Measurements from ENCODE around the gene TRIM24. TPM values are rescaled to one million over a fixed set of nuclear protein-coding genes. Genes with fewer than 3 reads are reported as not detected.

Gene TRIM24
- total RNA-seq, 1 donor from 2014 or later: 60.3 TPM

DNA sequence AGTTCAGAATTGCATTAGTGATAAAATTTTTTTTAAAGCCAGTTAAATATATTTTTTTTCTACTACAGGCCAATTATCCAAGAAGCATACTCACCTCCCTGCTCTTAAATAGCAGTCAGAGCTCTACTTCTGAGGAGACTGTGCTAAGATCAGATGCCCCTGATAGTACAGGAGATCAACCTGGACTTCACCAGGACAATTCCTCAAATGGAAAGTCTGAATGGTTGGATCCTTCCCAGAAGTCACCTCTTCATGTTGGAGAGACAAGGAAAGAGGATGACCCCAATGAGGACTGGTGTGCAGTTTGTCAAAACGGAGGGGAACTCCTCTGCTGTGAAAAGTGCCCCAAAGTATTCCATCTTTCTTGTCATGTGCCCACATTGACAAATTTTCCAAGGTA, 119.1 kb downstream of the TRIM24 start:
- H3K4me3 ChIP-seq (ENCODE audit: insufficient read depth, low read depth, low read length): no peak overlapping the region
- no peaks in the 10 kb centered on the region for H3K4me1 ChIP-seq (ENCODE audit: insufficient read depth, low read length)
- Mint-ChIP-seq H3K4me1 (ENCODE audit: low read depth, unreplicated experiment) (peaks cover 4% of the 10 kb centered on the region), H3K27ac (ENCODE audit: unreplicated experiment) (no peak overlapping the region), H3K4me3 (ENCODE audit: unreplicated experiment) (no peak overlapping the region), H3K27me3 (ENCODE audit: low read depth, unreplicated experiment) (no peaks in the 10 kb centered on the region), H3K9me3 (ENCODE audit: unreplicated experiment) (no peaks in the 10 kb centered on the region), H3K36me3 (ENCODE audit: low read depth, unreplicated experiment) (peaks cover 18% of the 10 kb centered on the region)
- TF ChIP-seq EZH2 (IDR thresholded peaks at IDR 0.05; ENCODE audit: insufficient read depth, low read length) (no peak), CTCF (IDR thresholded peaks at IDR 0.05; ENCODE audit: insufficient read depth, low read depth, low read length) (no peak)
- no peak overlapping the region for H3K4me2 ChIP-seq (ENCODE audit: low read length)
- H3K27ac ChIP-seq (ENCODE audit: low read depth, low read length): no peak overlapping the region
- no peak overlapping the region for H2AFZ ChIP-seq (ENCODE audit: low read depth, low read length)
- H3K9me3 ChIP-seq (ENCODE audit: insufficient read depth, low read depth, low read length): no peaks in the 10 kb centered on the region
- DNase-seq (ENCODE audit: low read depth) (no peak), FAIRE-seq (no peak)
- H3K79me2 ChIP-seq (ENCODE audit: insufficient read depth, low read length): no peaks in the 10 kb centered on the region
- H3K9ac ChIP-seq (ENCODE audit: low read length): no peak overlapping the region
- no peaks in the 10 kb centered on the region for H4K20me1 ChIP-seq (ENCODE audit: insufficient read depth, low read length)
- H3K27me3 ChIP-seq (ENCODE audit: insufficient read depth, low read length): no peaks in the 10 kb centered on the region
- peaks cover 18% of the 10 kb centered on the region for H3K36me3 ChIP-seq (ENCODE audit: insufficient read depth, low read length)

GRCh38 chr7:138579671-138580070, 119.6 kb downstream of the TRIM24 start:
- Histone ChIP-seq H4K20me1 (ENCODE audit: insufficient read depth, low read length) (no peaks in the 10 kb centered on the region), H3K9me3 (ENCODE audit: insufficient read depth, low read depth, low read length) (no peaks in the 10 kb centered on the region), H3K27me3 (ENCODE audit: insufficient read depth, low read length) (no peaks in the 10 kb centered on the region), H3K4me2 (ENCODE audit: low read length) (no peak overlapping the region), H3K4me3 (ENCODE audit: insufficient read depth, low read depth, low read length) (no peak overlapping the region), H2AFZ (ENCODE audit: low read depth, low read length) (no peak overlapping the region), H3K36me3 (ENCODE audit: insufficient read depth, low read length) (peaks cover 18% of the 10 kb centered on the region), H3K79me2 (ENCODE audit: insufficient read depth, low read length) (no peaks in the 10 kb centered on the region), H3K9ac (ENCODE audit: low read length) (no peak overlapping the region), H3K4me1 (ENCODE audit: insufficient read depth, low read length) (no peaks in the 10 kb centered on the region), H3K27ac (ENCODE audit: low read depth, low read length) (no peak overlapping the region)
- Mint-ChIP-seq H3K36me3 (ENCODE audit: low read depth, unreplicated experiment) (peaks cover 16% of the 10 kb centered on the region), H3K9me3 (ENCODE audit: unreplicated experiment) (no peaks in the 10 kb centered on the region), H3K4me3 (ENCODE audit: unreplicated experiment) (no peak overlapping the region), H3K27ac (ENCODE audit: unreplicated experiment) (no peak overlapping the region), H3K4me1 (ENCODE audit: low read depth, unreplicated experiment) (peaks cover 9% of the 10 kb centered on the region), H3K27me3 (ENCODE audit: low read depth, unreplicated experiment) (no peaks in the 10 kb centered on the region)
- TF ChIP-seq CTCF (IDR thresholded peaks at IDR 0.05; ENCODE audit: insufficient read depth, low read depth, low read length): no peak
- no peak for TF ChIP-seq EZH2 (IDR thresholded peaks at IDR 0.05; ENCODE audit: insufficient read depth, low read length)
- FAIRE-seq: no peak
- no peak for DNase-seq (ENCODE audit: low read depth)

DNA sequence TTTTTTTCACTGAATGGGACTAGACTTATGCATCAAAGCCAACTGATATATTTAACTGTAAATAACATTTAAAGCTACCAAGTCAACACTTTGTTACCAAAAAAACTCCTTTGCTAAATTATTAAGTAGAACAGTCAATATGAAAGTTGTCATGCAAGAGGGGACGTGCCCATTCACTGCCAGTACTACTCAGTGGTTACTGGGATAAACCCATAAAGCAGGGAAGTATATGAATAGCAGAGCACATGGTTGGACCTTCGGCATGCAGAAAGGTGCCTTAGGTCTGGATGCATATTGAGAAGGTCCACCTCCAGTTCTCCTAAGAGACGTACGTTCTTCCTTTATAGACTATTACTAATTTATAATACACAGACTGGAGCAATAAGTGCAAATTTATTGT, 121.0 kb downstream of the TRIM24 start:
- Histone ChIP-seq H3K9ac (ENCODE audit: low read length) (no peak overlapping the region), H3K4me3 (ENCODE audit: insufficient read depth, low read depth, low read length) (no peak overlapping the region), H4K20me1 (ENCODE audit: insufficient read depth, low read length) (no peaks in the 10 kb centered on the region), H3K4me1 (ENCODE audit: insufficient read depth, low read length) (no peaks in the 10 kb centered on the region), H2AFZ (ENCODE audit: low read depth, low read length) (no peak overlapping the region), H3K9me3 (ENCODE audit: insufficient read depth, low read depth, low read length) (no peaks in the 10 kb centered on the region), H3K36me3 (ENCODE audit: insufficient read depth, low read length) (peaks cover 22% of the 10 kb centered on the region), H3K4me2 (ENCODE audit: low read length) (no peak overlapping the region), H3K27me3 (ENCODE audit: insufficient read depth, low read length) (no peaks in the 10 kb centered on the region), H3K27ac (ENCODE audit: low read depth, low read length) (no peak overlapping the region), H3K79me2 (ENCODE audit: insufficient read depth, low read length) (no peaks in the 10 kb centered on the region)
- Mint-ChIP-seq H3K9me3 (ENCODE audit: unreplicated experiment) (no peaks in the 10 kb centered on the region), H3K27ac (ENCODE audit: unreplicated experiment) (no peak overlapping the region), H3K4me3 (ENCODE audit: unreplicated experiment) (no peak overlapping the region), H3K4me1 (ENCODE audit: low read depth, unreplicated experiment) (peaks cover 13% of the 10 kb centered on the region), H3K27me3 (ENCODE audit: low read depth, unreplicated experiment) (no peaks in the 10 kb centered on the region), H3K36me3 (ENCODE audit: low read depth, unreplicated experiment) (peaks cover 14% of the 10 kb centered on the region)
- DNase-seq (ENCODE audit: low read depth) (no peak), FAIRE-seq (no peak)
- TF ChIP-seq EZH2 (IDR thresholded peaks at IDR 0.05; ENCODE audit: insufficient read depth, low read length): no peak
- TF ChIP-seq CTCF (IDR thresholded peaks at IDR 0.05; ENCODE audit: insufficient read depth, low read depth, low read length): no peak

Measured in astrocyte (in vitro differentiated cells and primary cell).